GM12891 (cell line): Measurements from ENCODE around the gene CDC42BPG.

Source experiments
- PAX5 ChIP-seq: IDR thresholded peaks from 2 replicates; pipeline ENCODE4 v1.6.1; 2011; ENCODE audit warnings: low read length, moderate library complexity, mild to moderate bottlenecking; ENCODE audit not compliant: insufficient read depth, severe bottlenecking
- POLR2A ChIP-seq: IDR thresholded peaks from 2 replicates; pipeline ENCODE4 v1.6.1; 2011; ENCODE audit warnings: low read depth, low read length, control low read depth
- POLR2AphosphoS5 ChIP-seq: IDR thresholded peaks from 2 replicates; pipeline ENCODE4 v1.6.1; 2011; ENCODE audit warnings: low read depth, low read length, control low read depth
- POU2F2 ChIP-seq: IDR thresholded peaks from 2 replicates; pipeline ENCODE4 v1.6.1; 2011; ENCODE audit warnings: low read depth, mild to moderate bottlenecking, control low read depth, low read length, moderate library complexity
- SPI1 ChIP-seq: IDR thresholded peaks from 2 replicates; pipeline ENCODE4 v1.6.1; 2011; ENCODE audit warnings: low read depth, low read length, control low read depth
- TAF1 ChIP-seq: IDR thresholded peaks from 2 replicates; pipeline ENCODE4 v1.6.1; 2011; ENCODE audit warnings: low read depth, low read length, control low read depth

GRCh38 chr11:64875369-64876228, 31.1 kb upstream of the CDC42BPG start:
- TF ChIP-seq POLR2A (no peak; the same call in 1 of the 2 replicates), SPI1 (peak; percentile 55; the same call in 1 of the 2 replicates), POLR2AphosphoS5 (no peak), PAX5 (peak; percentile 2), TAF1 (no peak), POU2F2 (no peak; the same call in 1 of the 2 replicates)
